ENCODE data around the gene PCSK6.

DNA sequence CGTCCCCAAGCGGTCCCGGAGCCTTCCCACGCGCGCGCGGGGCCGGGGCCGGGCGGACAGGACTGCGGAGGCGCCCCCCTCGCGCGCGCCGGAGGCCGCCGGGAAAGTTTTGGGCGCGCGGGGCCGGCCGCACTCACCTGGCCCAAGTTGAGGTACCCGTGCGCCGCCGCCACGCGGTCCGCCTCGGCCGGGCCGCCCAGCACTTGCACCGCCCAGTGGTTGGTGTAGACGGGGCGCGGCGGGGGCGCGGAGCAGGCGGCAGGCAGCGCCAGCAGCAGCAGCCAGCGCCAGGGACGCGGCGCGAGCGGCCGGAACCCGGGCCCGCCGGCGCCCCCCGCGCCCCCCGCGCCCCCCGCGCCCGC lies 289 bp downstream of the PCSK6 start:
- TF ChIP-seq EP300 (IDR thresholded peaks at IDR 0.05; ENCODE audit: borderline replicate concordance) (no peak), TEAD4 (IDR thresholded peaks at IDR 0.05) (no peak), CEBPB (IDR thresholded peaks at IDR 0.05) (no peak), TAF1 (IDR thresholded peaks at IDR 0.05; ENCODE audit: low read depth) (no peak), CREB1 (IDR thresholded peaks at IDR 0.05; ENCODE audit: low read depth) (no peak), NFIC (IDR thresholded peaks at IDR 0.05) (no peak), YY1 (IDR thresholded peaks at IDR 0.05; ENCODE audit: low read depth) (no peak), RAD21 (IDR thresholded peaks at IDR 0.05; ENCODE audit: low read depth) (no peak), ZBTB7A (IDR thresholded peaks at IDR 0.05; ENCODE audit: low read depth) (no peak)
- TF ChIP-seq, protein P1, sequence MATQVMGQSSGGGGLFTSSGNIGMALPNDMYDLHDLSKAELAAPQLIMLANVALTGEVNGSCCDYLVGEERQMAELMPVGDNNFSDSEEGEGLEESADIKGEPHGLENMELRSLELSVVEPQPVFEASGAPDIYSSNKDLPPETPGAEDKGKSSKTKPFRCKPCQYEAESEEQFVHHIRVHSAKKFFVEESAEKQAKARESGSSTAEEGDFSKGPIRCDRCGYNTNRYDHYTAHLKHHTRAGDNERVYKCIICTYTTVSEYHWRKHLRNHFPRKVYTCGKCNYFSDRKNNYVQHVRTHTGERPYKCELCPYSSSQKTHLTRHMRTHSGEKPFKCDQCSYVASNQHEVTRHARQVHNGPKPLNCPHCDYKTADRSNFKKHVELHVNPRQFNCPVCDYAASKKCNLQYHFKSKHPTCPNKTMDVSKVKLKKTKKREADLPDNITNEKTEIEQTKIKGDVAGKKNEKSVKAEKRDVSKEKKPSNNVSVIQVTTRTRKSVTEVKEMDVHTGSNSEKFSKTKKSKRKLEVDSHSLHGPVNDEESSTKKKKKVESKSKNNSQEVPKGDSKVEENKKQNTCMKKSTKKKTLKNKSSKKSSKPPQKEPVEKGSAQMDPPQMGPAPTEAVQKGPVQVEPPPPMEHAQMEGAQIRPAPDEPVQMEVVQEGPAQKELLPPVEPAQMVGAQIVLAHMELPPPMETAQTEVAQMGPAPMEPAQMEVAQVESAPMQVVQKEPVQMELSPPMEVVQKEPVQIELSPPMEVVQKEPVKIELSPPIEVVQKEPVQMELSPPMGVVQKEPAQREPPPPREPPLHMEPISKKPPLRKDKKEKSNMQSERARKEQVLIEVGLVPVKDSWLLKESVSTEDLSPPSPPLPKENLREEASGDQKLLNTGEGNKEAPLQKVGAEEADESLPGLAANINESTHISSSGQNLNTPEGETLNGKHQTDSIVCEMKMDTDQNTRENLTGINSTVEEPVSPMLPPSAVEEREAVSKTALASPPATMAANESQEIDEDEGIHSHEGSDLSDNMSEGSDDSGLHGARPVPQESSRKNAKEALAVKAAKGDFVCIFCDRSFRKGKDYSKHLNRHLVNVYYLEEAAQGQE (IDR thresholded peaks at IDR 0.05; ENCODE audit: low read depth) = no peak

Data from Ishikawa (cell line).